Stimulated activated naive CD8-positive, alpha-beta T cell treated with anti-CD3 and anti-CD28 coated beads, Interleukin-15, amount 100 ng/mL, for 72 hours (primary cell): ENCODE results near the gene CBX2.

Source experiments
- ATAC-seq: fragments of 150-1000 bp; cut with Tn5 transposase; 2 replicates; pipeline ENCODE4 v1.10.0; 2021; ENCODE audit warnings: mild to moderate bottlenecking, moderate library complexity
- DNase-seq, 2 donors: peaks; one replicate each; pipeline ENCODE4 v3.0.0; 2021 to 2022
- H3K27ac Mint-ChIP-seq, 2 donors: one replicate each; pipeline ENCODE4 v1.8.0; 2022; ENCODE audit warnings: mild to moderate bottlenecking in 2 of 2, mixed read lengths in 2 of 2, moderate library complexity in 2 of 2
- H3K27me3 Mint-ChIP-seq: one replicate; pipeline ENCODE4 v1.8.0; 2022; ENCODE audit warnings: mixed read lengths
- H3K4me1 Mint-ChIP-seq: one replicate; pipeline ENCODE4 v1.8.0; 2022; ENCODE audit warnings: mild to moderate bottlenecking, mixed read lengths
- H3K4me3 Mint-ChIP-seq, 2 donors: one replicate each; pipeline ENCODE4 v1.8.0; 2022; ENCODE audit warnings: mild to moderate bottlenecking in 2 of 2, mixed read lengths in 2 of 2, moderate library complexity in 1 of 2
- H3K9me3 Mint-ChIP-seq, 2 donors: one replicate each; pipeline ENCODE4 v1.8.0; 2022; ENCODE audit warnings: mixed read lengths in 2 of 2

The CBX2 gene

GRCh38 chr17:79829004-79829403 is 51.1 kb downstream of the CBX2 start:
- Mint-ChIP-seq H3K27me3 (peaks cover 24% of the 10 kb centered on the region), H3K9me3 (no peaks in the 10 kb centered on the region), H3K27ac (peak overlapping the region in 1 of 2 donors; percentile 68), H3K4me1 (peaks cover 25% of the 10 kb centered on the region), H3K4me3 (no peak overlapping the region)
- ATAC-seq (no peak), DNase-seq (no peak)

- H3K27ac Mint-ChIP-seq: no peak overlapping the region
- H3K9me3 Mint-ChIP-seq: no peaks in the 10 kb centered on the region
- ATAC-seq: no peak
- H3K4me3 Mint-ChIP-seq: no peak overlapping the region
- H3K4me1 Mint-ChIP-seq: peaks cover 27% of the 10 kb centered on the region
- H3K27me3 Mint-ChIP-seq: peaks cover 19% of the 10 kb centered on the region
- no peak for DNase-seq
Observed at GRCh38 chr17:79829457-79829856, 51.5 kb downstream of the CBX2 start.

GRCh38 chr17:79830303-79830702 is 52.4 kb downstream of the CBX2 start:
- no peak for DNase-seq
- Mint-ChIP-seq H3K4me3 (no peak overlapping the region), H3K4me1 (peaks cover 36% of the 10 kb centered on the region), H3K9me3 (no peaks in the 10 kb centered on the region), H3K27me3 (peaks cover 15% of the 10 kb centered on the region), H3K27ac (no peak overlapping the region)
- ATAC-seq: no peak

- H3K4me3 Mint-ChIP-seq: no peak overlapping the region
- no peaks in the 10 kb centered on the region for H3K9me3 Mint-ChIP-seq
- H3K4me1 Mint-ChIP-seq: peaks cover 39% of the 10 kb centered on the region
- H3K27me3 Mint-ChIP-seq: peaks cover 11% of the 10 kb centered on the region
- ATAC-seq (no peak), DNase-seq (no peak)
- H3K27ac Mint-ChIP-seq: peak overlapping the region in 1 of 2 donors; percentile 42
Observed at GRCh38 chr17:79830763-79831264, 52.9 kb downstream of the CBX2 start.

GRCh38 chr17:79831265-79832217 is 53.6 kb downstream of the CBX2 start:
- peaks cover 37% of the 10 kb centered on the region for H3K4me1 Mint-ChIP-seq
- H3K27ac Mint-ChIP-seq: no peak overlapping the region
- peak overlapping the region in 1 of 2 donors; percentile 13 for H3K4me3 Mint-ChIP-seq
- ATAC-seq (peak; percentile 33), DNase-seq (no peak)
- no peaks in the 10 kb centered on the region for H3K9me3 Mint-ChIP-seq
- peaks cover 3% of the 10 kb centered on the region for H3K27me3 Mint-ChIP-seq

GRCh38 chr17:79832218-79833109 is 54.5 kb downstream of the CBX2 start:
- H3K27me3 Mint-ChIP-seq: no peaks in the 10 kb centered on the region
- no peaks in the 10 kb centered on the region for H3K9me3 Mint-ChIP-seq
- peaks cover 41% of the 10 kb centered on the region for H3K4me1 Mint-ChIP-seq
- peak; percentile 11 for ATAC-seq
- H3K27ac Mint-ChIP-seq: peak overlapping the region in 1 of 2 donors; percentile 5
- DNase-seq: no peak
- peak overlapping the region; percentile 41 to 50 for H3K4me3 Mint-ChIP-seq

- Mint-ChIP-seq H3K4me1 (peaks cover 47% of the 10 kb centered on the region), H3K4me3 (peak overlapping the region; percentile 13 to 50), H3K9me3 (no peaks in the 10 kb centered on the region), H3K27ac (peak overlapping the region in 1 of 2 donors; percentile 5), H3K27me3 (no peaks in the 10 kb centered on the region)
- DNase-seq (no peak), ATAC-seq (no peak)
Observed at GRCh38 chr17:79833110-79833450, 55.1 kb downstream of the CBX2 start.

- H3K9me3 Mint-ChIP-seq: no peaks in the 10 kb centered on the region
- ATAC-seq: no peak
- H3K4me3 Mint-ChIP-seq: no peak overlapping the region
- peaks cover 51% of the 10 kb centered on the region for H3K4me1 Mint-ChIP-seq
- DNase-seq: no peak
- no peak overlapping the region for H3K27ac Mint-ChIP-seq
- no peaks in the 10 kb centered on the region for H3K27me3 Mint-ChIP-seq
Observed at GRCh38 chr17:79833744-79834564, 56.0 kb downstream of the CBX2 start.

GRCh38 chr17:79834565-79835469 is 56.9 kb downstream of the CBX2 start:
- H3K4me3 Mint-ChIP-seq: peak overlapping the region in 1 of 2 donors; percentile 50
- H3K4me1 Mint-ChIP-seq: peaks cover 52% of the 10 kb centered on the region
- ATAC-seq: no peak
- H3K27me3 Mint-ChIP-seq: peaks cover 4% of the 10 kb centered on the region
- no peaks in the 10 kb centered on the region for H3K9me3 Mint-ChIP-seq
- DNase-seq: peak in 1 of 2 donors; percentile 67
- peak overlapping the region in 1 of 2 donors; percentile 90 for H3K27ac Mint-ChIP-seq

- Mint-ChIP-seq H3K4me1 (peaks cover 58% of the 10 kb centered on the region), H3K4me3 (peak overlapping the region in 1 of 2 donors; percentile 50), H3K27ac (peak overlapping the region in 1 of 2 donors; percentile 87), H3K9me3 (no peaks in the 10 kb centered on the region), H3K27me3 (peaks cover 10% of the 10 kb centered on the region)
- DNase-seq (no peak), ATAC-seq (no peak)
Observed at GRCh38 chr17:79835470-79835899, 57.5 kb downstream of the CBX2 start.

- H3K9me3 Mint-ChIP-seq: no peaks in the 10 kb centered on the region
- H3K4me3 Mint-ChIP-seq: peak overlapping the region in 1 of 2 donors; percentile 94
- H3K4me1 Mint-ChIP-seq: peaks cover 64% of the 10 kb centered on the region
- no peak for DNase-seq
- ATAC-seq: no peak
- peaks cover 16% of the 10 kb centered on the region for H3K27me3 Mint-ChIP-seq
- H3K27ac Mint-ChIP-seq: peak overlapping the region in 1 of 2 donors; percentile 87
Observed at GRCh38 chr17:79835953-79836509, 58.1 kb downstream of the CBX2 start.

GRCh38 chr17:79836510-79836971 is 58.6 kb downstream of the CBX2 start:
- Mint-ChIP-seq H3K27me3 (peaks cover 21% of the 10 kb centered on the region), H3K9me3 (no peaks in the 10 kb centered on the region), H3K27ac (peak overlapping the region; percentile 71 to 75), H3K4me3 (peak overlapping the region; percentile 94 to 97), H3K4me1 (peaks cover 69% of the 10 kb centered on the region)
- DNase-seq (no peak), ATAC-seq (no peak)

- Mint-ChIP-seq H3K4me3 (peak overlapping the region; percentile 94 to 97), H3K9me3 (no peaks in the 10 kb centered on the region), H3K27me3 (peaks cover 28% of the 10 kb centered on the region), H3K4me1 (peaks cover 76% of the 10 kb centered on the region), H3K27ac (peak overlapping the region; percentile 89 to 97)
- DNase-seq: peak; percentile 73 to 79
- ATAC-seq: peak; percentile 44
Observed at GRCh38 chr17:79836972-79837887, 59.3 kb downstream of the CBX2 start.
